Measurements from ENCODE around the gene DYNC1I2. TPM values are rescaled to one million over a fixed set of nuclear protein-coding genes. Genes with fewer than 3 reads are reported as not detected.

DYNC1I2 gene
- total and polyA plus RNA-seq, 2 experiments from 2014 or later: 79.4 to 102 TPM

DNA sequence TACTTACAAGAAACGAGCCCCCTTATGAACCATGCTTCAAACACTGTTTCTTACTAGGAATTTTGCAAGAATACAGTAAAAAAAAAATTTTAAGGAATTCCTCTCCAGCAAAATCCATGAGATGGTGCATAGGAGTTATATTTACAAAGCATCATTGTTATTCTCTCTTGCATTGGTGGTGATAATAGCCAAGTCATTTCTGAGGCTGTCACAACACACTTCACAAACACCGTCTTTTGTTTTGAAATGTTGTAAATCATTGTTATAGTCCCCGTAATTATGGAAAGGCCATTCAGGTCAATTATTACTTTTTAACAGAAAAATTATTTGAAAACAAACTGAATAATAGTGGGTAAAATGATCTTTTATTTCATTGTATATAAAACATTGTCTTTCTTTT lies 60.1 kb downstream of the DYNC1I2 start:
- no peak for TF ChIP-seq JUNB (IDR thresholded peaks at IDR 0.05; ENCODE audit: unreplicated experiment)
- TF ChIP-seq, protein P1, sequence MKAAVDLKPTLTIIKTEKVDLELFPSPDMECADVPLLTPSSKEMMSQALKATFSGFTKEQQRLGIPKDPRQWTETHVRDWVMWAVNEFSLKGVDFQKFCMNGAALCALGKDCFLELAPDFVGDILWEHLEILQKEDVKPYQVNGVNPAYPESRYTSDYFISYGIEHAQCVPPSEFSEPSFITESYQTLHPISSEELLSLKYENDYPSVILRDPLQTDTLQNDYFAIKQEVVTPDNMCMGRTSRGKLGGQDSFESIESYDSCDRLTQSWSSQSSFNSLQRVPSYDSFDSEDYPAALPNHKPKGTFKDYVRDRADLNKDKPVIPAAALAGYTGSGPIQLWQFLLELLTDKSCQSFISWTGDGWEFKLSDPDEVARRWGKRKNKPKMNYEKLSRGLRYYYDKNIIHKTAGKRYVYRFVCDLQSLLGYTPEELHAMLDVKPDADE (IDR thresholded peaks at IDR 0.05): no peak
- TF ChIP-seq CREB1 (CRISPR knock-in tag; IDR thresholded peaks at IDR 0.05; ENCODE audit: low read depth): no peak
- TF ChIP-seq ZNF114 (CRISPR knock-in tag; IDR thresholded peaks at IDR 0.05): no peak
- no peak for TF ChIP-seq POLR2AphosphoS5 (IDR thresholded peaks at IDR 0.05; ENCODE audit: low read depth)
- TF ChIP-seq NANOG (IDR thresholded peaks at IDR 0.05; ENCODE audit: borderline replicate concordance): no peak
- TF ChIP-seq, protein P2, sequence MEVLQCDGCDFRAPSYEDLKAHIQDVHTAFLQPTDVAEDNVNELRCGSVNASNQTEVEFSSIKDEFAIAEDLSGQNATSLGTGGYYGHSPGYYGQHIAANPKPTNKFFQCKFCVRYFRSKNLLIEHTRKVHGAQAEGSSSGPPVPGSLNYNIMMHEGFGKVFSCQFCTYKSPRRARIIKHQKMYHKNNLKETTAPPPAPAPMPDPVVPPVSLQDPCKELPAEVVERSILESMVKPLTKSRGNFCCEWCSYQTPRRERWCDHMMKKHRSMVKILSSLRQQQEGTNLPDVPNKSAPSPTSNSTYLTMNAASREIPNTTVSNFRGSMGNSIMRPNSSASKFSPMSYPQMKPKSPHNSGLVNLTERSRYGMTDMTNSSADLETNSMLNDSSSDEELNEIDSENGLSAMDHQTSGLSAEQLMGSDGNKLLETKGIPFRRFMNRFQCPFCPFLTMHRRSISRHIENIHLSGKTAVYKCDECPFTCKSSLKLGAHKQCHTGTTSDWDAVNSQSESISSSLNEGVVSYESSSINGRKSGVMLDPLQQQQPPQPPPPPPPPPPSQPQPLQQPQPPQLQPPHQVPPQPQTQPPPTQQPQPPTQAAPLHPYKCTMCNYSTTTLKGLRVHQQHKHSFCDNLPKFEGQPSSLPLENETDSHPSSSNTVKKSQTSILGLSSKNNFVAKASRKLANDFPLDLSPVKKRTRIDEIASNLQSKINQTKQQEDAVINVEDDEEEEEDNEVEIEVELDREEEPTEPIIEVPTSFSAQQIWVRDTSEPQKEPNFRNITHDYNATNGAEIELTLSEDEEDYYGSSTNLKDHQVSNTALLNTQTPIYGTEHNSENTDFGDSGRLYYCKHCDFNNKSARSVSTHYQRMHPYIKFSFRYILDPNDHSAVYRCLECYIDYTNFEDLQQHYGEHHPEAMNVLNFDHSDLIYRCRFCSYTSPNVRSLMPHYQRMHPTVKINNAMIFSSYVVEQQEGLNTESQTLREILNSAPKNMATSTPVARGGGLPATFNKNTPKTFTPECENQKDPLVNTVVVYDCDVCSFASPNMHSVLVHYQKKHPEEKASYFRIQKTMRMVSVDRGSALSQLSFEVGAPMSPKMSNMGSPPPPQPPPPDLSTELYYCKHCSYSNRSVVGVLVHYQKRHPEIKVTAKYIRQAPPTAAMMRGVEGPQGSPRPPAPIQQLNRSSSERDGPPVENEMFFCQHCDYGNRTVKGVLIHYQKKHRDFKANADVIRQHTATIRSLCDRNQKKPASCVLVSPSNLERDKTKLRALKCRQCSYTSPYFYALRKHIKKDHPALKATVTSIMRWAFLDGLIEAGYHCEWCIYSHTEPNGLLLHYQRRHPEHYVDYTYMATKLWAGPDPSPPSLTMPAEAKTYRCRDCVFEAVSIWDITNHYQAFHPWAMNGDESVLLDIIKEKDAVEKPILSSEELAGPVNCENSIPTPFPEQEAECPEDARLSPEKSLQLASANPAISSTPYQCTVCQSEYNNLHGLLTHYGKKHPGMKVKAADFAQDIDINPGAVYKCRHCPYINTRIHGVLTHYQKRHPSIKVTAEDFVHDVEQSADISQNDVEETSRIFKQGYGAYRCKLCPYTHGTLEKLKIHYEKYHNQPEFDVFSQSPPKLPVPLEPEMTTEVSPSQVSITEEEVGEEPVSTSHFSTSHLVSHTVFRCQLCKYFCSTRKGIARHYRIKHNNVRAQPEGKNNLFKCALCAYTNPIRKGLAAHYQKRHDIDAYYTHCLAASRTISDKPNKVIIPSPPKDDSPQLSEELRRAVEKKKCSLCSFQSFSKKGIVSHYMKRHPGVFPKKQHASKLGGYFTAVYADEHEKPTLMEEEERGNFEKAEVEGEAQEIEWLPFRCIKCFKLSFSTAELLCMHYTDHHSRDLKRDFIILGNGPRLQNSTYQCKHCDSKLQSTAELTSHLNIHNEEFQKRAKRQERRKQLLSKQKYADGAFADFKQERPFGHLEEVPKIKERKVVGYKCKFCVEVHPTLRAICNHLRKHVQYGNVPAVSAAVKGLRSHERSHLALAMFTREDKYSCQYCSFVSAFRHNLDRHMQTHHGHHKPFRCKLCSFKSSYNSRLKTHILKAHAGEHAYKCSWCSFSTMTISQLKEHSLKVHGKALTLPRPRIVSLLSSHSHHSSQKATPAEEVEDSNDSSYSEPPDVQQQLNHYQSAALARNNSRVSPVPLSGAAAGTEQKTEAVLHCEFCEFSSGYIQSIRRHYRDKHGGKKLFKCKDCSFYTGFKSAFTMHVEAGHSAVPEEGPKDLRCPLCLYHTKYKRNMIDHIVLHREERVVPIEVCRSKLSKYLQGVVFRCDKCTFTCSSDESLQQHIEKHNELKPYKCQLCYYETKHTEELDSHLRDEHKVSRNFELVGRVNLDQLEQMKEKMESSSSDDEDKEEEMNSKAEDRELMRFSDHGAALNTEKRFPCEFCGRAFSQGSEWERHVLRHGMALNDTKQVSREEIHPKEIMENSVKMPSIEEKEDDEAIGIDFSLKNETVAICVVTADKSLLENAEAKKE (CRISPR knock-in tag; IDR thresholded peaks at IDR 0.05): no peak
- TF ChIP-seq, protein P3, sequence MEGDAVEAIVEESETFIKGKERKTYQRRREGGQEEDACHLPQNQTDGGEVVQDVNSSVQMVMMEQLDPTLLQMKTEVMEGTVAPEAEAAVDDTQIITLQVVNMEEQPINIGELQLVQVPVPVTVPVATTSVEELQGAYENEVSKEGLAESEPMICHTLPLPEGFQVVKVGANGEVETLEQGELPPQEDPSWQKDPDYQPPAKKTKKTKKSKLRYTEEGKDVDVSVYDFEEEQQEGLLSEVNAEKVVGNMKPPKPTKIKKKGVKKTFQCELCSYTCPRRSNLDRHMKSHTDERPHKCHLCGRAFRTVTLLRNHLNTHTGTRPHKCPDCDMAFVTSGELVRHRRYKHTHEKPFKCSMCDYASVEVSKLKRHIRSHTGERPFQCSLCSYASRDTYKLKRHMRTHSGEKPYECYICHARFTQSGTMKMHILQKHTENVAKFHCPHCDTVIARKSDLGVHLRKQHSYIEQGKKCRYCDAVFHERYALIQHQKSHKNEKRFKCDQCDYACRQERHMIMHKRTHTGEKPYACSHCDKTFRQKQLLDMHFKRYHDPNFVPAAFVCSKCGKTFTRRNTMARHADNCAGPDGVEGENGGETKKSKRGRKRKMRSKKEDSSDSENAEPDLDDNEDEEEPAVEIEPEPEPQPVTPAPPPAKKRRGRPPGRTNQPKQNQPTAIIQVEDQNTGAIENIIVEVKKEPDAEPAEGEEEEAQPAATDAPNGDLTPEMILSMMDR (conservative IDR thresholded peaks at IDR 0.05; ENCODE audit: low read depth in 2 of 2): no peak
- no peaks in the 10 kb centered on the region for H3K9me3 Mint-ChIP-seq
- no peaks in the 10 kb centered on the region for H3K4me1 Mint-ChIP-seq
- Histone ChIP-seq H3K4me3 (no peak overlapping the region), H3K4me1 (ENCODE audit: insufficient read depth) (no peaks in the 10 kb centered on the region), H3K27ac (ENCODE audit: low read depth) (no peak overlapping the region), H3F3A (replicated peaks; ENCODE audit: low read depth) (no peaks in the 10 kb centered on the region), H3K4me2 (no peak overlapping the region), H3K27me3 (ENCODE audit: insufficient read depth) (no peaks in the 10 kb centered on the region), H3K36me3 (ENCODE audit: insufficient read depth) (peaks cover 4% of the 10 kb centered on the region; the same call in 1 of the 2 replicates), H3K79me2 (replicated peaks; ENCODE audit: insufficient read depth) (no peaks in the 10 kb centered on the region), H3K9me2 (ENCODE audit: insufficient read depth) (no peaks in the 10 kb centered on the region), H2AFZ (no peak overlapping the region), H4K20me1 (replicated peaks; ENCODE audit: insufficient read depth) (no peaks in the 10 kb centered on the region; the same call in 1 of the 2 replicates)
- no peak overlapping the region for H3K27ac Mint-ChIP-seq
- no peak overlapping the region for H3K4me3 Mint-ChIP-seq
- ATAC-seq (no peak), DNase-seq (ENCODE audit: low spot score) (no peak)
- H3K36me3 Mint-ChIP-seq (ENCODE audit: low read depth): peaks cover 3% of the 10 kb centered on the region; the same call in 1 of the 3 replicates
- H3K27me3 Mint-ChIP-seq (ENCODE audit: insufficient read depth, low read depth, poor library complexity): no peaks in the 10 kb centered on the region

Data from GM23338 (cell line).